ENCODE measurements around the gene VAV1.
"Not testable (repeated sequence)": the region's sequence is repeated elsewhere in the genome, so short reads cannot be mapped to it uniquely, and the experiment has no call there.

The VAV1 gene

GRCh38 chr19:6822311-6822670 lies 49.8 kb downstream of the VAV1 start:
- peak; percentile 56 for DNase-seq

GRCh38 chr19:6825076-6825774 lies 52.7 kb downstream of the VAV1 start:
- DNase-seq: no peak

- DNase-seq: no peak
Measured at GRCh38 chr19:6826281-6826920, 53.9 kb downstream of the VAV1 start.

GRCh38 chr19:6828306-6828697 lies 55.8 kb downstream of the VAV1 start:
- DNase-seq: no peak

- no peak for DNase-seq
Measured at GRCh38 chr19:6828698-6829633, 56.5 kb downstream of the VAV1 start.

- DNase-seq: not testable (repeated sequence)
Measured at GRCh38 chr19:6829829-6830228, 57.3 kb downstream of the VAV1 start.

- not testable (repeated sequence) for DNase-seq
Measured at GRCh38 chr19:6831084-6831483, 58.6 kb downstream of the VAV1 start.

GRCh38 chr19:6832412-6832811 lies 59.9 kb downstream of the VAV1 start:
- DNase-seq: no peak

GRCh38 chr19:6833166-6833790 lies 60.8 kb downstream of the VAV1 start:
- DNase-seq: no peak

- no peak for DNase-seq
Measured at GRCh38 chr19:6834433-6834832, 61.9 kb downstream of the VAV1 start.

- DNase-seq: no peak
Measured at GRCh38 chr19:6835501-6835900, 63.0 kb downstream of the VAV1 start.

- no peak for DNase-seq
Measured at GRCh38 chr19:6837525-6837924, 65.0 kb downstream of the VAV1 start.

- DNase-seq: no peak
Measured at GRCh38 chr19:6838062-6838655, 65.7 kb downstream of the VAV1 start.

GRCh38 chr19:6842871-6843607 lies 70.5 kb downstream of the VAV1 start:
- no peak for DNase-seq

GRCh38 chr19:6847828-6848200 lies 75.3 kb downstream of the VAV1 start:
- DNase-seq: no peak

- no peak for DNase-seq
Measured at GRCh38 chr19:6848986-6849385, 76.5 kb downstream of the VAV1 start.

- no peak for DNase-seq
Measured at GRCh38 chr19:6849876-6850275, 77.4 kb downstream of the VAV1 start.

- no peak for DNase-seq
Measured at GRCh38 chr19:6851359-6851758, 78.9 kb downstream of the VAV1 start.

- DNase-seq: no peak
Measured at GRCh38 chr19:6852001-6852400, 79.5 kb downstream of the VAV1 start.

- no peak for DNase-seq
Measured at GRCh38 chr19:6853868-6854267, 81.4 kb downstream of the VAV1 start.

- no peak for DNase-seq
Measured at GRCh38 chr19:6854758-6855157, 82.2 kb downstream of the VAV1 start.

- no peak for DNase-seq
Measured at GRCh38 chr19:6856749-6857372, 84.4 kb downstream of the VAV1 start.
